ENCODE data around the gene ZNF484. TPM values are rescaled to one million over a fixed set of nuclear protein-coding genes. Genes with fewer than 3 reads are reported as not detected.
"Not testable (repeated sequence)": the region's sequence is repeated elsewhere in the genome, so short reads cannot be mapped to it uniquely, and the experiment has no call there.

Gene ZNF484
- polyA plus RNA-seq, 3 donors = 0.79 to 1.4 (median 0.81) TPM

DNA sequence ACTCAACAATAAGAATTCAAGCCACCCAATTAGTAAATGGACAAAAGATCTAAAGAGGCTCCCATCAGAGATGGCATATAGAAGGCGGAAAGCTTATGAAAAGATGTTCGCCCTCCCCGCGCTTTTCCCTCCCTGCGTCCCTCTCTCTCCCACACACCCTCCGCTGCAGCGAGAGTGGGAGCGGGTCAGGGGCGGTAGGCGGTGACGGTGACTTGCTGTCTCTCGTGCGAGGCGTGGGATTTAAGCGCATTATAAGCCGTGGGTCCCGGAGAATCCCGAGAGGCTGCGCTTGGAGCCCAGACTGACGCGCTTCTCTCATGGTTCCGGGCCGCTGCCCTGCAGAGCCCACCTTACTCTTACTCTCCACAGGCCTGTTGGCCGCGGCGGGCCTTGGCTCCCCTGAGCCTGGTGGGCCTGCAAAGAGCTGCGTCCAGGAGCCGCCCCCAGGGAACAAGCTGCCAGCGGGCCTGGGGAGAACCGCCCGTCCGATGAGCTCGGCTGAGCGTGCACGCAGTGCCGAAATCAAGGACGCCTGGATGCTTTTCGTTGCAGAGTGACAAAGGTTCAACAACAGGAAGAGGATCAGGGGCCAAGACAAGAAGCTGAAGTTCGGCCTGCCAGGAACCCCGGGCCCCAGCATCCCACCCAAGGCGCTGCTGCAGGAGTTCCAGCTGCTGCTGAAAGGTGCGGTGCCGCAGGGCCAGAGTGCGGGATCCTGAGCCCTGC, 70.6 kb downstream of the ZNF484 start:
- 10 to 15% (median 11%) methylated on average over 44 of the region's 44 CpGs for WGBS, 3 donors
- no peak overlapping the region for H3K27ac ChIP-seq (ENCODE audit: low read depth, low read length)

DNA sequence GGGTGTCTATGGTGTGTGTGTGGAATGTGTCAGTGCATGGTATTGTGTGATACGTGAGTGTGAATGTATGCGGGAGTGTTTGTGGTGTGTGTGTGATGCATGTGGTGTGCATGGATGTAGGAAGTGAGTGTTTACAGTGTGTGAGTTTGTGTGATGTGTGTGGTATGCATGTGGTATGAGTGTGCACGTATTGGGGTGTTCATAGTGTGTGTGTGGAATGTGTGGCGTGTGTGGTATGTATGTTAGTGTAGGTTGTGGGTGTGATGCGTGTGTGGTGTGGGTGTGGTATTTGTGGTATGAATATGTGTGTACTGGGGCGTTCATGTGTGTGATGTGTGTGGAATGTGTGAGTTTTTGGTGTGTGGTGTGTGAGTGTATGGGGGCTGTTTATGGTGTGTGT, 73.1 kb downstream of the ZNF484 start:
- WGBS, 3 donors = 77 to 85% (median 85%) methylated on average over 6 of the region's 6 CpGs
- no peak overlapping the region for H3K27ac ChIP-seq (ENCODE audit: low read depth, low read length)

DNA sequence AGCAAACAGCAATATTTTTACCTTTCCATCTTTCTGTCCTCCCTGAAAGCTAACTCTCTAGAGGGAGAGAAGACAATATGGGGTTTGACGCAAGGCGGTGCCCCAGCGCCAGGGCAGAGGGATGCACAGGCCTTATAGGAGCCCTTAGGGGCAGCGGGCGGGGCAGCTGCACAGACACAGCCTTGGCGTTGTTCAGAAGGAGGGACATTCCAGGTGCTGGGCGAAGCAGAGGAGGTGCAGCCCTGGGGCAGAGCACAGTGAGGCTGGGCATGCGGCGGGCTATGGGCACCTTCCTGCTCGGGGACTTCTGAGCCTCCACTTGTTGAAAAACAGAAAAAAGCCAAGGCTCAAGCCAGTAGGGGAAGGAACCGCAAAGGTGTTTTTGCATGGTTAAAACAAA, 79.5 kb downstream of the ZNF484 start:
- H3K27ac ChIP-seq (ENCODE audit: low read depth, low read length) = no peak overlapping the region
- 81 to 93% (median 92%) methylated on average over 11 of the region's 11 CpGs for WGBS, 3 donors

DNA sequence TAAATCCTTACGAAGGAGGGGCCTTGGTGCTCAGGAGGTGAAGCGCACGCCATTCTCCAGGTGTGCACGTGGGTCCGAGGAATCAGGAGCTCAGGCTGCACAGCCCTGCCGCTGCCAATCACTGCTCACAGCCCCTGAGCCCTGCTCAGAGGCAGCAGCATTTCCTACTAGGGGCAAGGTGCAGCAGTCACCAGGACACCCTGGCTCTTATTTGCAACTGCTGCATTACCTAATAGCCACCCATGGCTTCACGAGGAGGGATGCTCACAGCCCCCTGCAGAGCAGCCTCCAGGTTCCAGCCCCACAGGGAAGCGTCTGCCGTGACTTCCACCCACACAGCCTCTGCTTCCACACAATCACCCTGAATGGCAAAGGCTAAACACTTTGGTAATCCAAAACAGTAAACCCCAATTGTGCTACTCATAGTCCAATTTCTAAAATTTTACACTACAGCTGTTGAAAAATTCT, 81.5 kb downstream of the ZNF484 start:
- H3K27ac ChIP-seq (ENCODE audit: low read depth, low read length) = not testable (repeated sequence)
- WGBS, 3 donors = 34 to 59% (median 56%) methylated on average over 9 of the region's 9 CpGs

DNA sequence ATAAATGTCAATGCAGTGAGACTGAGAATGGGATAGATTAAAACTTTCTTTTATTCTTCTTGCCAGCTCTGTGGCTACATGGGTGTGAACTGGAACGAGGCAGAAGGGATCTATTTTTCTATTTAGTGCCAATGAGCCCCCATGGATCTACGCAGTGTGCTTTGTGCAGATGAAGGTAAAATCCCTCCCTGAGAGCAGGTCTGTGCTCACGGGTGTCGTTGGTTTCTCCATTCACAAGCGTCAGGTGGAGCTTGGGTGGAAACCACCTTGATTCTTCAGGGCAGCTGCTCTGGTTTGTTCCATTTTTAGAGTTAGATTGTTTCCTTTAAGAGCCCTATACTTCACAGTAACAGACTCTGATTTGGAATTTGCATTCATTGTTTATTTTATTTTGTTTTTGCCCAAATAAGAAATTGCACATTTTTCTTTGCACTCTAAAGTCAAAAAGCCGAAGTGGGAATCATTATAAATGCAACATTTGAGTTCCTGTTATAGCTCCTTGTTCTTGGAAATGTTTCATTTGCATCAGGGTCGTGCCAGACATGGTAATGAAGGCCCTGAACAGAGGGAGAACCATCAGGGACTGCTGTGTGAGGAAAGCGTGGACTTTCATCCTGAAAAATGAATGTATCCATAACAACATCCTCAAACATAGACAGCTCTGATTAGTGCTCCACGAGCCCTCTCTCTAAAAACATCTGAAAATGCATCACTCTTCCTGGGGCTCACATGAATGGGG, 82.1 kb downstream of the ZNF484 start:
- 32 to 69% (median 57%) methylated on average over 9 of the region's 9 CpGs for WGBS, 3 donors
- H3K27ac ChIP-seq (ENCODE audit: low read depth, low read length) = no peak overlapping the region

Other genes with a start within 250 kb of the ZNF484 start
- 1 to 10 TPM; 1.7 to 7.4 (median 5.8) TPM for gene IPPK, start 207.9 kb downstream of the ZNF484 start, polyA plus RNA-seq
- 10 to 100 TPM in 2 of 3 donors, 1 to 10 TPM in 1; 5.5 to 17.3 (median 14.2) TPM for gene BICD2, start 113.2 kb downstream of the ZNF484 start, polyA plus RNA-seq
- 1 to 10 TPM; 5.0 to 7.7 (median 7.0) TPM for gene FGD3, start 69.5 kb upstream of the ZNF484 start, polyA plus RNA-seq
- gene SUSD3, start 180.7 kb upstream of the ZNF484 start, polyA plus RNA-seq = 1 to 10 TPM in 2 of 3 donors, under 1 TPM in 1; 0.93 to 4.8 (median 2.5) TPM
- 10 to 100 TPM; 12.5 to 43.7 (median 26.3) TPM for gene CARD19, start 218.2 kb upstream of the ZNF484 start, polyA plus RNA-seq